ENCODE measurements around the gene TAF15. TPM values are rescaled to one million over a fixed set of nuclear protein-coding genes. Genes with fewer than 3 reads are reported as not detected.

The TAF15 gene
- polyA plus RNA-seq, 1 experiment = 27.4 TPM

DNA sequence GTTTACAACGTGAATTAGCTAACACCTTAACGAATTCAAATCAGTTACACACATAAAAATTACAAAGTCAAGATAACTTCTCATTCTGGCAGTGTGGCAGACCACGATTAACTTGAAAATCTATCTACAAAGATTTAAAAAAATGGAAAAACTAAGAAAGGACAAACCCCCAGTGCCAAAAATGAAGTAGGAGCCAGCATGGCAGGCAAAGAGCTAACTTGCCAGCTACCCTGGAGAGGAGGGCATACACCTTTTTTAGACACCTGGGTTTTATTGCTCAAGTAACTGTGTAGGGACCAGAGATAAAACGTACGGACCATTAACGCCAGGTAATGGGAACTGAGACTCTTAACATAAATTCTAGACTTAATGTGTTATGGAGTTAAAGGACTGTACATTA lies 2.5 kb downstream of the TAF15 start:
- CTCF ChIA-PET = interaction anchor here (11.2 kb wide), 1 partner anchor 46 kb away, joined by 425 read pairs; the partner anchor contains the start of gene C17orf50
- TF ChIP-seq, protein P1, sequence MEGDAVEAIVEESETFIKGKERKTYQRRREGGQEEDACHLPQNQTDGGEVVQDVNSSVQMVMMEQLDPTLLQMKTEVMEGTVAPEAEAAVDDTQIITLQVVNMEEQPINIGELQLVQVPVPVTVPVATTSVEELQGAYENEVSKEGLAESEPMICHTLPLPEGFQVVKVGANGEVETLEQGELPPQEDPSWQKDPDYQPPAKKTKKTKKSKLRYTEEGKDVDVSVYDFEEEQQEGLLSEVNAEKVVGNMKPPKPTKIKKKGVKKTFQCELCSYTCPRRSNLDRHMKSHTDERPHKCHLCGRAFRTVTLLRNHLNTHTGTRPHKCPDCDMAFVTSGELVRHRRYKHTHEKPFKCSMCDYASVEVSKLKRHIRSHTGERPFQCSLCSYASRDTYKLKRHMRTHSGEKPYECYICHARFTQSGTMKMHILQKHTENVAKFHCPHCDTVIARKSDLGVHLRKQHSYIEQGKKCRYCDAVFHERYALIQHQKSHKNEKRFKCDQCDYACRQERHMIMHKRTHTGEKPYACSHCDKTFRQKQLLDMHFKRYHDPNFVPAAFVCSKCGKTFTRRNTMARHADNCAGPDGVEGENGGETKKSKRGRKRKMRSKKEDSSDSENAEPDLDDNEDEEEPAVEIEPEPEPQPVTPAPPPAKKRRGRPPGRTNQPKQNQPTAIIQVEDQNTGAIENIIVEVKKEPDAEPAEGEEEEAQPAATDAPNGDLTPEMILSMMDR (IDR thresholded peaks at IDR 0.05; ENCODE audit: insufficient read depth, low read depth, low read length) = no peak

GRCh38 chr17:35812456-35812855 lies 3.2 kb downstream of the TAF15 start:
- ChIA-PET CTCF (interaction anchor here (11.2 kb wide), 1 partner anchor 47 kb away, joined by 425 read pairs; the partner anchor contains the start of gene C17orf50), POLR2A (interaction anchor here (0.5 kb wide), 1 partner anchor 26 kb away, joined by 6 read pairs; no protein-coding TSS in a partner anchor)
- H3K36me3 ChIP-seq (ENCODE audit: control insufficient read depth, insufficient read depth, low read length) = no peaks in the 10 kb centered on the region
- no peak for DNase-seq (ENCODE audit: low read depth)
- H3K27me3 ChIP-seq (ENCODE audit: control insufficient read depth, insufficient read depth, low read length) = no peaks in the 10 kb centered on the region
- H3K4me3 ChIP-seq (ENCODE audit: low read depth, low read length) = no peak overlapping the region
- TF ChIP-seq, protein P1 (IDR thresholded peaks at IDR 0.05; ENCODE audit: insufficient read depth, low read depth, low read length) = no peak

More for the DNA sequence above, 2.5 kb downstream of the TAF15 start:
- no peaks in the 10 kb centered on the region for H3K36me3 ChIP-seq (ENCODE audit: control insufficient read depth, insufficient read depth, low read length)
- DNase-seq (ENCODE audit: low read depth) = no peak
- POLR2A ChIA-PET = no interaction called here
- H3K27me3 ChIP-seq (ENCODE audit: control insufficient read depth, insufficient read depth, low read length) = no peaks in the 10 kb centered on the region
- no peak overlapping the region for H3K4me3 ChIP-seq (ENCODE audit: low read depth, low read length)

GRCh38 chr17:35816723-35817122 lies 7.4 kb downstream of the TAF15 start:
- POLR2A ChIA-PET = interaction anchor here (0.7 kb wide), 1 partner anchor 212 kb away, joined by 15 read pairs; no protein-coding TSS in a partner anchor
- H3K4me3 ChIP-seq (ENCODE audit: low read depth, low read length) = no peak overlapping the region
- H3K36me3 ChIP-seq (ENCODE audit: control insufficient read depth, insufficient read depth, low read length) = no peaks in the 10 kb centered on the region
- no peak for DNase-seq (ENCODE audit: low read depth)
- CTCF ChIA-PET = interaction anchor here (0.9 to 2.6 kb wide), 3 partner anchors 8 to 52 kb away, joined by 4 to 18 read pairs (median 4); no protein-coding TSS in a partner anchor
- H3K27me3 ChIP-seq (ENCODE audit: control insufficient read depth, insufficient read depth, low read length) = no peaks in the 10 kb centered on the region
- TF ChIP-seq, protein P1 (IDR thresholded peaks at IDR 0.05; ENCODE audit: insufficient read depth, low read depth, low read length) = no peak

- ChIA-PET CTCF (interaction anchor here (0.9 to 2.6 kb wide), 3 partner anchors 9 to 53 kb away, joined by 4 to 18 read pairs (median 4); no protein-coding TSS in a partner anchor), POLR2A (interaction anchor here (0.7 kb wide), 1 partner anchor 213 kb away, joined by 15 read pairs; no protein-coding TSS in a partner anchor)
- TF ChIP-seq, protein P1 (IDR thresholded peaks at IDR 0.05; ENCODE audit: insufficient read depth, low read depth, low read length) = no peak
- Histone ChIP-seq H3K27me3 (ENCODE audit: control insufficient read depth, insufficient read depth, low read length) (no peaks in the 10 kb centered on the region), H3K4me3 (ENCODE audit: low read depth, low read length) (no peak overlapping the region), H3K36me3 (ENCODE audit: control insufficient read depth, insufficient read depth, low read length) (no peaks in the 10 kb centered on the region)
- no peak for DNase-seq (ENCODE audit: low read depth)
These were observed 7.9 kb downstream of the TAF15 start for GRCh38 chr17:35817196-35817595.

DNA sequence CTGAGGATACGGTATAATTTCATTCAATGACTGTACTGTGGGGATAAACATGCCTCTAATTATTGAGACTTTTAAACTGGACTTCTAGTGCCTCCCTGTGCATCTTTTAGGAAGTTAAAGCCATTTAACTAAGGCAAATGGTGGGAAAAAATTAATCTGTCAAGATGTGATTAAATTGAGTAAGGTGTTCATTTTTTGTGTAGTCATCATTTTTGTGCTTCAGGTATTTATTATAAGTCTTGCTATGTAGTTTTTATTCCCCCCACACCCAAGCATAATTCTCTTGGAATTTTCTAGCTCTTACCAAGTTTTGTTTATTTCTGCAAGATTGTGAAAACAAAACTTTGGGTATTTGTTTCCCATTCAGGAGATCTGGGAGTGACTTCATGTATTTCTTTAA lies 10.2 kb downstream of the TAF15 start:
- CTCF ChIA-PET = interaction anchor here (0.6 to 2.3 kb wide), 4 partner anchors 10 to 68 kb away, joined by 3 to 10 read pairs (median 4); partner anchors contain the start of gene TAF15
- Histone ChIP-seq H3K27me3 (ENCODE audit: control insufficient read depth, insufficient read depth, low read length) (no peaks in the 10 kb centered on the region), H3K4me3 (ENCODE audit: low read depth, low read length) (no peak overlapping the region), H3K36me3 (ENCODE audit: control insufficient read depth, insufficient read depth, low read length) (peaks cover 1% of the 10 kb centered on the region; the same call in 1 of the 2 replicates)
- no peak for DNase-seq (ENCODE audit: low read depth)
- POLR2A ChIA-PET = no interaction called here
- TF ChIP-seq, protein P1 (IDR thresholded peaks at IDR 0.05; ENCODE audit: insufficient read depth, low read depth, low read length) = no peak

All from BJ (cell line).